HG03196 (cell line): Measurements from ENCODE around the gene CHCHD4.

Source experiments
- ATAC-seq: cut with Tn5 transposase; IDR thresholded peaks from one replicate; pipeline ENCODE4 v1.9.1; 2021; ENCODE audit not compliant: unreplicated experiment

CHCHD4 gene

GRCh38 chr3:14063152-14063551, 61.5 kb downstream of the CHCHD4 start:
- no peak for ATAC-seq
